Stimulated activated CD8-positive, alpha-beta memory T cell treated with anti-CD3 and anti-CD28 coated beads, Interleukin-15, amount 100 ng/mL, for 48 hours (primary cell): ENCODE measurements around the gene LRRC31.

Source experiments
- DNase-seq, 2 donors: peaks; one replicate each; pipeline ENCODE4 v3.0.0-alpha.2; 2020; ENCODE audit warnings: low read depth in 2 of 2

Gene LRRC31

DNA sequence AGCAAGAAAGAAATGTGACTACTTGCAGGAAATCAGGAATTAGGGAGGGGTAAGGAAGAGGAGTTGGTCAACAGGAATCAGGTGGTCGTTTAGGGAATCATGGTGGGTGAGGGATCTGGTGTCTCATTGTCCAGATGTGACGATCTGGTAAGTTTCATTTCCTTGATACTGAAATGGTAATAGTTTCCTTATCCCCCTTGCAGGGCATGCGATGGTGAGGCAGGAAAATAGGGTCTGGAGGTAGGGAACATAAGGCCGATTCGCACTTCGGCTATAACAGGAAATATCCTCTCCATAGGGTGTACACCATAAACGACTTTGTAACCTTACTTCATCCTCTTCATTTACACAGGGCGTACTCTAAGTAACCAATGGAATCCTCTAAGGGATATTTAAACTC lies 56.5 kb downstream of the LRRC31 start:
- DNase-seq, result no peak

GRCh38 chr3:169812332-169813235 lies 57.2 kb downstream of the LRRC31 start, which contains the start of the genes LRRC34 and LRRIQ4:
TSS of gene LRRC34 (minus strand) at chr3:169812904. CDS start at chr3:169812548, 356 bp downstream.
TSS of gene LRRIQ4 (plus strand) at chr3:169812870. CDS start at chr3:169821922, 9,052 bp downstream.
- DNase-seq, result peak; percentile 66

DNA sequence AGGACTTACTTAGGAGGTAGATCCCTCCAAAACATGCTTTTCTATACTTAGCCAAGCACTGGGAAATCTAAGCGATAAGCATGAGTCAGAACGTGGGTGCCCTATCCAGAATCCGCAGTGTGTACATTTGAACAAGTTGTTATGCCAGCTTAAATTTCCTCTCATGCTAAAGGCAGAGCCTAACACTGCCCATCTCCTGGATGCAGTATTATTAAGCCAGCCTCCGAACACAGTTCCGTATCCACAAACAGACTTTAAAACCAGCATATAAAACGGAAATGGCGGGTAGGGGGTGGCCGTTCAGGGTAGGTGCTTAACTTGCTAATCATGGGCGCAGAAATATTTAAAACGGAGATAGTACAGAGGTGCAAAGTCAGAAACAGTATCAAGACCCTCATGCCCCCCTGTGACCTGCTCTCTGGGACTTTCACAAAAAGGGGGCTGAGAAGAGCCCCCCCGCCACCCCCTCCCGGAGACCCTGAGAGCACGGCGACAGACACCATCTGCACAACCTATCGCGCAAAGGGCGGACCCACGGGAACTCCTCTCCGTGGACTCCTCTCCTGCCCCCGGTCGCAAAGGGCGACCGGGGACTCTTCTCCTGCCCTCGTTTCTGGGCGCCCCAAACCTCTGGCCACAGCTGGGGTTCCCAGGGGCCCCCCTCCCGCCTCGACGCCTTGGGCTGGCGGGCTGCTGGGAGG lies 58.0 kb downstream of the LRRC31 start:
- DNase-seq, result no peak

DNA sequence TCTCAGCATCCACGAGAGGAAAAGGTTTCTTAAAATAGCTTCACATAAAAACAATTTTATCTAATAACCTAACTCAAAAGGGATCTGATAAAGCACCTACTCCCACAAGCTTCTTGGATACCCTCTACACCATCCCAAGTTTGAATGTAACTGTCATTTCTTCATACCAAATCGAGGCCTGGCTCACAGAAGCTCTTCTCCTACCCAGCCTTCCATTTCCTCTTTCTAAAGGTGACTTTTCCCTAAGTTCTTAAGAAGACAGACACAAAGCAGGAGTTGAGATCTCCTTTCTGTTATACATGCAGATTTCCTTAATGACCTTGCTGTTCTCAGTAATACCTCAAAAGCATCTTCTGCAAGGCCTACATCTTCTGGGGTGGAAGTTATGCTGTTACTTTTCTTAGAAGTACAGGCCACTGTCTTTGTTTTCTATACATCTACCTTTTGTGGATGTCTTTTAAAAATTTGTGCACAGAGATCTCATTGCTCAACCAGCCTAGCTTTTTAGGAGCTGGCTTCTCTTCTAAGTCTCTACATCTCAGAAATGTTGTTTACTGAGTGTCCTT lies 60.4 kb downstream of the LRRC31 start:
- DNase-seq, result no peak

DNA sequence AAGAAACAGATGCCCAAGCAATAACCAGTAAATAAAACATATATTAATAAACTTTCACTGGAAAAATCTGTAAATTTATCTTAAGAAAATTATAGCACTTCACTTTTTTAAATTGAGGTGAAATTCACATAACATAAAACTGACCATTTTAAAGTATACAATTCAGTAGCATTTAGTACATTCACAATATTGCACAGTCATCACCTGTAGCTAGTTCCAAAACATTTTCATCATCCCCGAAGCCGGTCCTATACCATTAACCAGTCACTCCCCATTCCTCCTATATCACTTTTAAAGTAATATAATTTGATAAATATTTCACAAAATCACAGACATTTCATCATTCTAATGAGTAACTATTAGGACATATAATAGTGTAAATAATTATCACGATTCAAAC lies 65.1 kb downstream of the LRRC31 start:
- DNase-seq, result no peak

- DNase-seq, result no peak
Observed at GRCh38 chr3:169792359-169792758, 77.4 kb downstream of the LRRC31 start.

- no peak for DNase-seq
Observed at GRCh38 chr3:169790687-169791429, 78.9 kb downstream of the LRRC31 start.

DNA sequence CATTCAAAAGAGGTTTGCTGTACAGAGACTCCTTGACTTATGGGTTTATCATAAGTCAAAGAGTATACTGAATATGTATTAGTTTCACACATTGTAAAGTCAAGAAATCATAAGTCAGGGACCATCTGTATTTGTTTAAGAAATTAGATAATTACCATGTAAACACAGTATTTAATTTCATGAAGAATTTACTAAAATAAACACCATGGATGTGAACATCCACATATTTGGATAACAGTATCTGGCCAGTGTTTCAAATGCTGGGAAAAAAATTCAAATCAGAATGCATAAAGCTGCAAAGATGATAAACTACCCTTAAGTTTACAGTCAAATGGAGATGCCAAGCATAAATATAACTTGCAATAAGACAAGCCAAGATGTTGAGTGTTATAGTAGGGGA lies 79.5 kb downstream of the LRRC31 start:
- no peak for DNase-seq
